ENCODE results near the gene PLCG2. TPM values are rescaled to one million over a fixed set of nuclear protein-coding genes. Genes with fewer than 3 reads are reported as not detected.
"Not testable (repeated sequence)": the region's sequence is repeated elsewhere in the genome, so short reads cannot be mapped to it uniquely, and the experiment has no call there.

Gene PLCG2
- total RNA-seq, 2 donors from 2014 or later, result 14.1 to 16.0 TPM

DNA sequence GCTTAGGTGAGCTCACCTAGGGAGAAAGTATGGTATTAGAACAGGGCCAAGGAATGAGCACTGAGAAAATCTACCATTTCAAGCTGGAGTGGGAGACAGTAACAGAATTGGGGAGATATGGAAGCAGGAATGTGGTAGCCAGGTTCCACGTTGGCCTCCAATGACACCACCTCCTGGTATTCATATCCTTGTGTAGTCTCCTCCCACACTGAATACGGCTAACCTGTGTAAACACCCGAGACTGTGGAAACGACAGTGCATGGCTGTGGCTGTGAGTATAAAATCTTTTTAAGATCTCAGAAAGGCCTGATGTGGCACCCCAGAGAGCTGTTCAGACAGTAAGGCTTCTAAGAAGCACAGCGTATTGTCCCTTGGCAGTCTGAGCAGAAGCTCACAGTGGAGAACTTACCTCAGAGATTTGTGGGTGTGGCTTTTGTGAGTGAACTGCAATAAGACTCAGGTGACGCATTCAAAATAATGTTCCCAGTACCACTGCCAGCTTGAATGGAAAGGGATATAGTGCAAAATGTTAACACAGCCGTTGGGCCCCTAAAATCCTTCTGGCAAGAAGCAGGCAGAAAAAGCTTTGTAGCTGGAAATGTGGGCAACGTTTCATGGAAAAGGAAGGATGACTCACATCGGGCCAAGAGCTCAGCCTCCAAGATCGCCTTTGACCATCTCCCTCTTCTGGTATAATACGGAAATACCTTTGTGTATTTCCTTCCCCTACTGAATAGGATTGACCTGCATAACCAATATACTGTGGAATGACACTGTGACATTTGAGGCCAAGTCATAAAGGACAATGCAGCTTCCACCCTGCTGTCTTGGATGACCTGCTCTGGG is 217.8 kb downstream of the PLCG2 start:
- ATAC-seq, result peak in 1 of 2 donors; percentile 44

GRCh38 chr16:81997738-81998137 is 218.6 kb downstream of the PLCG2 start:
- intact Hi-C loops (cut with DNase I), result no loop called here

More for the DNA sequence above, 217.8 kb downstream of the PLCG2 start:
- DNase-seq, result no peak
- intact Hi-C loops (cut with DNase I), result no loop called here

GRCh38 chr16:82002831-82003230 is 223.7 kb downstream of the PLCG2 start:
- no peak for DNase-seq
- no peak for ATAC-seq
- intact Hi-C loops (cut with DNase I), result no loop called here

More at GRCh38 chr16:81997738-81998137, 218.6 kb downstream of the PLCG2 start:
- ATAC-seq, result peak in 1 of 2 donors; percentile 54
- no peak for DNase-seq

- ATAC-seq (no peak), DNase-seq (no peak)
- intact Hi-C loops (cut with DNase I), result no loop called here
Observed at GRCh38 chr16:82004601-82005000, 225.5 kb downstream of the PLCG2 start.

DNA sequence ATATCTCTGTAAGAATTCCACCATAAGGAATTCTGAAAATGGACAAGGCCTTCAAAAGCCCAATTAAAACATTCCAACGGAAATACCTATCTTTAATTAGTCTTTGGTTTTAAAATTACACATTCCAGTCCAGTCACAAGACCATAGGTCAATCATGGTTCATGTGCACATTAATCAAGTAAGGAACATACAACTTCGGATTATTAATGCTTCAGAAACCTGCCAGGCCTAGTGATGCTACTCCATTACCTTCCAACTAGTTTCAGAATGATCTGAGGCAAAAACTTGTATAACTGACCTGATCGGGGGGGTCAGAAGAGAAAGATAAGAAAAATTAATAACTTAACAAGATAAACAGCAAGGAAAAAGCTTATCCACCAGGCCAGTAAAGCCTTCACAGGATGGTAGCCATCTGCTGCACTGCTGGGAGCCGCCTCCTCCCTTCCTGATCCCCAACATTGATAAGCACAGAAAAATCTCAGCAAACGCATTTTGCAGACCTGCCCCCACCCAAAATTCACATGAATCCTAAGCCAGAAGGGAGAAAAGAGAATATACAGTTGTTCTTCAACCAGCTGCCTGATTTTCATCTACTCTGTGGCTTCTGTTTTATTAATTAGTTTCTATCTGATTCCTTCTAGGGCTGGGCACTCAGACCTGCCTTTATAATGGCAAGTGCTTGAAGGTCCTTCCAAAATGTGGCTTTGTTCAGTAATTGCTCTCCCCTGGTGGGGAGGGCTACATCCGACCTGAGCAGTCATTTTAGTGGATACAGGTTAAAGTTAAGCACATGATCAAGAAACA is 226.1 kb downstream of the PLCG2 start:
- intact Hi-C loops (cut with DNase I), result no loop called here
- ATAC-seq, result no peak
- DNase-seq, result no peak

DNA sequence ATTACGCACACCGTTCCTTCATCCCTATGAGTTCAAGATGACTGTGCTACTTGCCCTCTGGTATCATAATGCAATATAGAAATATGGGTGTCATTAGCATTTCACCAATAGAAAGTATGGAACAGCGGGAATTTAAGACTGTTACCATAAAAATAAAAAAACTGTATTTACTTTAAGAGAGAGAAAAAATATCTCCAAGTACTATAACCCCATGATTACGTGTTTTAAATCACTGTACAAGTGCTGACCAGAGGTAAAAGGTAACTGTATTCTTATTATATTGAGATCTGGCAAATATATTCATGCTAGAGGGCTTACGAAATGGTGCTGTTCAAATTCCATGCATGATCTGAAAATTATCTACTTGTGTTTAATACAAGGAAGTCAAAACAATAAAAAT is 226.9 kb downstream of the PLCG2 start:
- DNase-seq (no peak), ATAC-seq (no peak)
- intact Hi-C loops (cut with DNase I), result no loop called here

DNA sequence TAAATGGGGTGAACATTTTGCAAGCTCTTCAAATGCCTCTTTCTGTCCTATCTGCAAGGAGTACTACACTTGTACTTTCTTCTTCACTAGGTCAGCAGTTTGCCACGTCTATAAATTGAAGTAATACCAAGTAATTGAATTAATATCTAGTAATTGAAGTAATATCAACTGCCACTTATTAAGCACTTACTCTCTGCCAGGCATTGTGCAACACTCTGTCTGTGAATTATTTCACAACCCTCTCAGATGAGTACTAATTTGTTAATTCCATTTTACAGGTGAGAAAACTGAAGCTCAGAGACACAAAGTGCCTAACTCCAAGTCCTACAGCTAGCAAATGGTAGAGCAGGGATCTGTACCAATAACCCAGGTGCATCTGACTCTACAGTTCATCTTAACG is 228.1 kb downstream of the PLCG2 start:
- intact Hi-C loops (cut with DNase I), result no loop called here
- DNase-seq (no peak), ATAC-seq (no peak)

DNA sequence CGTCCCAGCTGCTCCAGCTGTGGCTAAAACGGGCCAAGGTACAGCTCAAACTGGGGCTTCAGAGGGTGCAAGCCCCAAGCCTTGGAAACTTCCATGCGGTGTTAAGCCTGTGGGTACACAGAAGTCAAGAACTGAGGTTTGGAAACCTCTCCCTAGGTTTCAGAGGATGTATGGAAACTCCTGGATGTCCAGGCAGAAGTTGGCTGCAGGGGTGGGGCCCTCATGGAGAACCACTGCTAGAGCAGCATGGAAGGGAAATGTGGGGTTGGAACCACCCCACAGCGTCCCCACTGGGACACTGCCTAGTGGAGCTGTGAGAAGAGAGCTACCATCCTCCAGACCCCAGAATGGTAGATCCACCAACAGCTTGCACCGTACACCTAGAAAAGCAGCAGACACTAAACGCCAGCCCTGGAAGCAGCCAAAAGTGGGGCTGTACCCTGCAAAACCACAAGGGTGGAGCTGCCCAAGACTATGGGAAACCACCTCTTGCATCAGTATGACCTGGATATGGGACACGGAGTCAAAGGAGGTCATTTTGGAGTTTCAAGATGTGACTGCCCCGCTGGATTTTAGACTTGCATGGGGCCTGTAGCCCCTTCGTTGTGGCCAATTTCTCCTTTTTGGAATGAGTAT is 230.0 kb downstream of the PLCG2 start:
- no peak for DNase-seq
- ATAC-seq, result no peak
- intact Hi-C loops (cut with DNase I), result no loop called here

DNA sequence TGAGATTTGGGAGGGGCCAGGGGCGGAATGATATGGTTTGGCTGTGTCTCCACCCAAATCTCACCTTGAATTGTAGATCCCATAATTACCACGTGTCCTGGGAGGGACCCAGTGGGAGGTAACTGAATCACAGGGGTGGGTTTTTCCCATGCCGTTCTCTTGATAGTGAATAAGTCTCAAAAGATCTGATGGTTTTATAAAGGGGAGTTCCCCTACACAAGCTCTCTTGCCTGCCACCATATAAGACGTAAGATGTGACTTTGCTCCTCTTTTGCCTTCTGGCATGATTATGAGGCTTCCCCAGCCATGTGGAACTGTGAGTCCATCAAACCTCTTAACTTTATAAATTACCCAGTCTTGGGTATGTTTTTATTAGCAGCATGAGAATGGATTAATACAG is 230.7 kb downstream of the PLCG2 start:
- intact Hi-C loops (cut with DNase I); ATAC-seq; DNase-seq: not testable (repeated sequence)

DNA sequence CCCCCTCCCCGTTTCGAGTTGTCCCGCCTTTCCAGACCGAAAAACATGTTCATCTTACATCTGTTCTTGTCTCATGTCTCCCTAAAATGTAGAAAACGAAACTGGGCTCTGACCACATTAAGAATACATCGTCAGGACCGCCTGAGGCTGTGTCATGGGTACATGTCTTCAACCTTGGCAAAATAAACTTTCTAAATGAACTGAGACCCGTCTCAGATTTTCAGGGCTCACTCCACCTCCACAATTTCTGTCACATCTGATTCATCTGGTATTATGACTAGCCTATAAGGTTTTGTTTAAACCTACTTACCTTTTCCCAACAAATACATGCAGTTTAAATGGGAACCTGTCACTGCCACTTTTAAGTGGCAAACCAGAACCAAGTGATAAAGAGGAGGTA is 231.6 kb downstream of the PLCG2 start:
- ATAC-seq, result no peak
- DNase-seq, result no peak
- intact Hi-C loops (cut with DNase I), result no loop called here

- peak; percentile 38 for DNase-seq
- ATAC-seq, result peak; percentile 47 to 90
- intact Hi-C loops (cut with DNase I), result no loop called here
Observed at GRCh38 chr16:82011199-82011641, 232.1 kb downstream of the PLCG2 start, which contains the start of gene SDR42E1. SDR42E1 (minus strand) TSS chr16:82011470; CDS start chr16:82000858, 10,612 bp downstream.

Other genes with a start within 250 kb of the PLCG2 start
- 1 to 10 TPM in 1 of 2 donors, under 1 TPM in 1; 0.94 to 1.4 TPM for gene SDR42E1, start 232.2 kb downstream of the PLCG2 start, total RNA-seq

Data from left cardiac atrium (tissue), 4 donors.